ENCODE data around the gene GNGT2.
"Not testable (repeated sequence)": the region's sequence is repeated elsewhere in the genome, so short reads cannot be mapped to it uniquely, and the experiment has no call there.

- not testable (repeated sequence) for TF ChIP-seq CTCF (IDR thresholded peaks at IDR 0.05; ENCODE audit: low read depth, low read length, missing input control); YY1 (IDR thresholded peaks at IDR 0.05); SP1 (IDR thresholded peaks at IDR 0.05); RAD21 (IDR thresholded peaks at IDR 0.05)
These were observed 34.4 kb downstream of the GNGT2 start for GRCh38 chr17:49175978-49176377.

All from liver (tissue), 3 donors.